Psoas muscle (tissue), 8 donors: ENCODE data around the gene G3BP1. TPM values are rescaled to one million over a fixed set of nuclear protein-coding genes. Genes with fewer than 3 reads are reported as not detected.
"Not testable (repeated sequence)": the region's sequence is repeated elsewhere in the genome, so short reads cannot be mapped to it uniquely, and the experiment has no call there.

ENCODE experiments used
- ATAC-seq, 4 donors: fragments of 200-7000 bp; cut with Tn5 transposase; one replicate each; pipeline ENCODE4 v1.9.1; 2020; ENCODE audit warnings: moderate library complexity in 3 of 4, mild to moderate bottlenecking in 2 of 4
- DNase-seq, 2 donors: peaks; one replicate each; pipeline ENCODE4 v3.0.0-alpha.2; 2020
- H3K27ac ChIP-seq: fragments of 200-600 bp; one replicate; pipeline ENCODE4 v1.8.0; 2022
- H3K27me3 ChIP-seq, 3 donors: fragments of 200-600 bp in 1 of 3; one replicate each; pipeline versions ENCODE4 v1.6.1 to v1.8.0; 2013 to 2022; ENCODE audit warnings: low read length in 2 of 3, mild to moderate bottlenecking in 2 of 3, moderate library complexity in 1 of 3; ENCODE audit not compliant: insufficient read depth in 3 of 3
- H3K36me3 ChIP-seq, 2 donors: fragments of 200-600 bp in 1 of 2; one replicate each; pipeline versions ENCODE4 v1.6.1 to v1.8.0; 2013 to 2022; ENCODE audit warnings: low read depth in 1 of 2, mild to moderate bottlenecking in 1 of 2, moderate library complexity in 1 of 2; ENCODE audit not compliant: insufficient read depth in 1 of 2
- H3K4me1 ChIP-seq: fragments of 200-600 bp; one replicate; pipeline ENCODE4 v1.8.0; 2022
- H3K4me3 ChIP-seq: fragments of 200-600 bp; one replicate; pipeline ENCODE4 v1.8.0; 2022; ENCODE audit warnings: mild to moderate bottlenecking
- H3K9me3 ChIP-seq: fragments of 200-600 bp; one replicate; pipeline ENCODE4 v1.8.0; 2022
- WGBS, 3 donors: extraction: QIAGEN DNeasy Blood & Tissue Kit; methylation state at CpG; one replicate each; pipeline versions ENCODE4 v1.1.6 to v1.1.7; 2013; 5-methylcytosine and 5-hydroxymethylcytosine counted together
- intact Hi-C, 2 donors: fragments of 100-400 bp; cut with DNase I; formaldehyde crosslinking; loops; one replicate each; pipeline versions ENCODE4 v1.11.0 to v1.14.2; 2022
- long read RNA-seq, 2 donors: library from polyadenylated mRNA; unstranded; transcript quantifications; one replicate each; pipeline ENCODE4 v2.0.0, GENCODE V29; 2021
- polyA plus RNA-seq, 3 donors: library from polyadenylated mRNA; stranded (reverse); fragments of 200-250 nt; gene quantifications; one replicate each; pipeline ENCODE4 v1.2.3, GENCODE V29; 2013
- total RNA-seq, 4 donors: library from RNA; stranded (reverse); fragmentation: NEBNext Ultra II Directional in 2 of 4; extraction: Animal tissue kit (Norgen Biotek cat#: 25700) in 2 of 4; gene quantifications; one replicate each; pipeline versions ENCODE4 v1.2.1 to v1.2.4, GENCODE V29; 2021 to 2023
- TF ChIP-seq, protein P1 (sequence below): fragments of 200-600 bp; IDR thresholded peaks from one replicate; pipeline ENCODE4 v1.8.0; 2022; ENCODE audit warnings: antibody characterized with exemption
- donor health status: healthy with polysubstance abuse.
- donor health status: DM: no; HTN: no; CAD: no; lungs with moderate emphysema.
- donor health status: Bipolar disorder and iron deficiency.
- donor health status: healthy.
- donor health status: DM: yes; HTN: yes; CAD: no.
- donor health status: DM: no; HTN: no; CAD: no.
- donor health status: DM: no; HTN: no; CAD: no.
- donor health status: DM: yes; HTN: yes; CAD: no.

The G3BP1 gene
- total RNA-seq (100 to 1,000 TPM; 132 to 230 (median 154) TPM), polyA plus RNA-seq (100 to 1,000 TPM in 1 of 3 donors, 10 to 100 TPM in 2; 47.0 to 123 (median 58.2) TPM)
- long read RNA-seq, donor 1, full-length matches to known transcripts: 234 of 262 reads
- long read RNA-seq, donor 1, partial matches to known transcripts: 12 of 262 reads
- long read RNA-seq, donor 1, other reads (novel, unspliced or antisense): 16 of 262 reads
- long read RNA-seq, donor 2, full-length matches to known transcripts: 217 of 271 reads
- long read RNA-seq, donor 2, partial matches to known transcripts: 26 of 271 reads
- long read RNA-seq, donor 2, other reads (novel, unspliced or antisense): 28 of 271 reads

DNA sequence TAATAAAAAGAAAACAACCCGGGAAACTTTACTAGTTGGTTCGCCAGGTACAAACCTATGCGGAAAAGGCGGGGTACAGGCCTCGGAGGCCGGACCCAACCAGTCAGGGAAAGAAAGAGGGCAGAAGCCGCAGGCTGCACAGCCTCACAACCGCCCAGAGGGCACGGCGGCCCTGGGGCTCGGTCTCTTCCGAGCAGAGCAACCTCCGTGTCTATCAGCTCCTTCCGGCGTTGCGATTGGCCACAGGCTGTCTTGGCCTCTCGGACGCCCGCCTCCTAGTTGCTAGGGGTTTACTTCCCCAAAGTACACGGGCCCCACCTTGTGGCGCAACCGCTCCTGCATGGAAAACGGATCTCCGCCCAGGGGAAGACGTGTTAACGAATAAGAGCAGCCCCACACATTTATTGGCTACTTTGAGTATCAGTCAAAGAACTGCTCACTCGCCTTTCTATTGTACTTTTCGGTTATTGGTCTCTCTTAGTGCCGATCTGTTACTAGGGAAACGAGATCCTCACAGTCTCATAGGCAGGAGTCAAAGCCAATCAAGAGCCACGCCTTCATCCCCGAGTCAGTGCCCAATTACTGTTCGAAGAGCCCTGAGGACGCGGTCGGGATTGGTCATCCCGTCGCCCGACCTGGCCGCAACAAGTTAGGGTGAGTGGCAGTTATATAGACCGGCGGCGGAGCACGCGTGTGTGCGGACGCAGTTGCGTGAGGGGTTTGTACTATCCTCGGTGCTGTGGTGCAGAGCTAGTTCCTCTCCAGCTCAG is at the start of gene G3BP1:
Gene G3BP1, plus strand, starts transcription at position 696 of the 770 bp plus-strand sequence. CDS start 14,667 bp downstream, outside the sequence.
- H3K27ac ChIP-seq: peak within 1 kb of the TSS; percentile 93
- TF ChIP-seq, protein P1, sequence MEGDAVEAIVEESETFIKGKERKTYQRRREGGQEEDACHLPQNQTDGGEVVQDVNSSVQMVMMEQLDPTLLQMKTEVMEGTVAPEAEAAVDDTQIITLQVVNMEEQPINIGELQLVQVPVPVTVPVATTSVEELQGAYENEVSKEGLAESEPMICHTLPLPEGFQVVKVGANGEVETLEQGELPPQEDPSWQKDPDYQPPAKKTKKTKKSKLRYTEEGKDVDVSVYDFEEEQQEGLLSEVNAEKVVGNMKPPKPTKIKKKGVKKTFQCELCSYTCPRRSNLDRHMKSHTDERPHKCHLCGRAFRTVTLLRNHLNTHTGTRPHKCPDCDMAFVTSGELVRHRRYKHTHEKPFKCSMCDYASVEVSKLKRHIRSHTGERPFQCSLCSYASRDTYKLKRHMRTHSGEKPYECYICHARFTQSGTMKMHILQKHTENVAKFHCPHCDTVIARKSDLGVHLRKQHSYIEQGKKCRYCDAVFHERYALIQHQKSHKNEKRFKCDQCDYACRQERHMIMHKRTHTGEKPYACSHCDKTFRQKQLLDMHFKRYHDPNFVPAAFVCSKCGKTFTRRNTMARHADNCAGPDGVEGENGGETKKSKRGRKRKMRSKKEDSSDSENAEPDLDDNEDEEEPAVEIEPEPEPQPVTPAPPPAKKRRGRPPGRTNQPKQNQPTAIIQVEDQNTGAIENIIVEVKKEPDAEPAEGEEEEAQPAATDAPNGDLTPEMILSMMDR: peak; percentile 39
- peaks cover 29% of the 10 kb centered on the region for H3K4me1 ChIP-seq
- H3K9me3 ChIP-seq: no peaks in the 10 kb centered on the region
- H3K36me3 ChIP-seq: no peaks in the 10 kb centered on the region
- ATAC-seq (peak; percentile 88 to 90 (median 88)), DNase-seq (peak; percentile 100)
- H3K4me3 ChIP-seq: peak within 1 kb of the TSS; percentile 90
- 0% methylated on average over 46 to 49 of the region's 49 CpGs for WGBS, 3 donors
- intact Hi-C loops: no loop called here
- H3K27me3 ChIP-seq: no peaks in the 10 kb centered on the region

DNA sequence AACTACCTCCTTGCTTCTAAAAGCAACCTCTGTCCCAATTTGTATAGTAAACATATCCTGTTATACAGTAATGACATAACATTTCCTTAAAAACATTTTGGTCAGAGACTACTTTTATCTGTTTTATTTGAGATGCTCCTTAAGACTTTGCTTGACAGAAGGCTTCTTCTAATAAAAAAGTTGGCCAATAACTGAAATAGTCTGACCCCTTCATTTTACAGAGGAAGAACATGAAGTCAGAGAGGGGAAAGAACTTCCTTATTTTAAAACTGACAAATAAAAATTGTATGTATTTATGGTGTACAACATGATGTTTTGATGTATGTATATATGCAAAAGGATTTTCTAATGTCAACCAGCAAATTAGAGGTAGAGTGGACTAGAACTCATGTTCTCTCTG is 49.2 kb upstream of the G3BP1 start:
- DNase-seq (no peak), ATAC-seq (no peak)
- no peak overlapping the region for H3K4me3 ChIP-seq
- H3K27ac ChIP-seq: no peak overlapping the region
- H3K36me3 ChIP-seq: no peaks in the 10 kb centered on the region
- H3K9me3 ChIP-seq: no peaks in the 10 kb centered on the region
- intact Hi-C loops: loop anchor here in 1 of 2 donors (5.0 kb wide), 1 partner anchor 65 kb away; no protein-coding TSS in a partner anchor
- TF ChIP-seq, protein P1: no peak
- peaks cover 12% of the 10 kb centered on the region for H3K4me1 ChIP-seq
- no peaks in the 10 kb centered on the region for H3K27me3 ChIP-seq

DNA sequence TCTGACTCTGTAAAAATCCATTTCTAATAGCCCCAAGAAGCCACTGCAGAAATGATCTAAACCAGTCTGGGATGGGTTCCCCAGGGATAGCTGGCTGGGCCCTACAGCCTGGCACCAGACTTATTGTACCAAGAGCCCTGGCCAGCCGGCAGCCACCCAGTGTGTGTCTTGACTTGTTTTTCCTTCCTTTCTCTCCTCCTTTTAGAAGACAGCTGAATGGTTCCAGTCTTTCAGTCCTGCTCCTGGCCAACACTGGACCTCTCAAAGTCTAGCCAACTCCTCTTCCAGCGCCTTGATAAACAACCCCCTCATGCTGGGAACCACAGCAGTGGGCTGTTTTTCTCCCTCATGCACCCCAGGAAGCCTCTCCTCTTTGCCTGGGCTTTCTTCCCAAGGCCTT is 47.4 kb upstream of the G3BP1 start:
- no peak overlapping the region for H3K27ac ChIP-seq
- 52 to 75% (median 57%) methylated on average over 2 of the region's 2 CpGs for WGBS, 3 donors

DNA sequence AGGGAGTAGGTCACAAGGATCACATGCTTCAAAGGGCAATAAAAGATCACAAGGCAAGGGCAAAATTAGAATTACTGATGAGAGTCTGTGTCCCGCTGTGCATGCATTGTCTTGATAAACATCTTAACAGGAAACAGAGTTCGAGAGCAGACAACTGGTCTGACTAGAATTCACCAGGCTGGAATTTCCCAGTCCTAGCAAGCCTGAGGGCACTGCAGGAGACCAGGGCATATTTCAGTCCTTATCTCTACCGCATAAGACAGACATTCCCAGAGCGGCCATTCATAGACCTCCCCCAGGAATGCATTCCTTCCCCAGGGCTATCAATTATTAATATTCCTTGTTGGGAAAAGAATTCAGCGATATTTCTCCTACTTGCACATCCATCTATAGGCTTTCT is 42.2 kb upstream of the G3BP1 start:
- H3K4me1 ChIP-seq, H3K4me3 ChIP-seq, intact Hi-C loops, H3K27ac ChIP-seq, H3K27me3 ChIP-seq, ATAC-seq, H3K9me3 ChIP-seq, DNase-seq, H3K36me3 ChIP-seq: not testable (repeated sequence)
- WGBS, 3 donors: 77 to 91% (median 87%) methylated on average over 5 of the region's 5 CpGs

More for the DNA sequence above, 47.4 kb upstream of the G3BP1 start:
- Histone ChIP-seq H3K4me3 (no peak overlapping the region), H3K9me3 (no peaks in the 10 kb centered on the region), H3K36me3 (no peaks in the 10 kb centered on the region), H3K27me3 (no peaks in the 10 kb centered on the region), H3K4me1 (no peaks in the 10 kb centered on the region)
- DNase-seq (no peak), ATAC-seq (no peak)
- TF ChIP-seq, protein P1: no peak
- intact Hi-C loops: loop anchor here in 1 of 2 donors (5.0 kb wide), 1 partner anchor 67 kb away; no protein-coding TSS in a partner anchor

DNA sequence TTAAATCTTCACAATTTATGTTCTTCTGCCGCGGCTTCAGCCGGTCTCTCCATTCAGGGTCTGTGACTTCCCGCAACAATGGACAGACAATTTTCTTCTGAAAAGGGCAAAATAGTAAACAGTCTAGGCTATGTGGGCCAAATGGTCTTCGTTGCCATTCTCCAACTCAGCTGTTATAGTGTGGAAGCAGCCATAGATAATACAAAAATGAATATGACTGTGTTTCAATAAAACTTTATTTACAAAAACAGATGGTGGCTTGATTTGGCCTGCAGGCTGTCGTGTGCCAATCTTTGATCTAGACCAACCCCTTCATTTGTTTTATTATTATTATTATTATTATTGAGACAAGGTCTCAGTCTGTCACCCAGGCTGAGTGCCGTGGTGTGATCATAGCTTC is 41.4 kb upstream of the G3BP1 start:
- no peaks in the 10 kb centered on the region for H3K27me3 ChIP-seq
- H3K9me3 ChIP-seq: no peaks in the 10 kb centered on the region
- intact Hi-C loops: no loop called here
- WGBS, 3 donors: 86 to 89% (median 88%) methylated on average over 7 of the region's 7 CpGs
- no peaks in the 10 kb centered on the region for H3K36me3 ChIP-seq
- TF ChIP-seq, protein P1: no peak
- H3K4me3 ChIP-seq: no peak overlapping the region
- no peaks in the 10 kb centered on the region for H3K4me1 ChIP-seq
- ATAC-seq (no peak), DNase-seq (no peak)
- no peak overlapping the region for H3K27ac ChIP-seq
